Kidney (tissue), 14 donors: ENCODE results near the gene KLK10. TPM values are rescaled to one million over a fixed set of nuclear protein-coding genes. Genes with fewer than 3 reads are reported as not detected.
A peak's percentile ranks its signal among the peaks of the same experiment; 100 is the strongest.

Experiments used
- DNase-seq, 5 donors: peaks; one replicate each; pipeline ENCODE4 v3.0.0-alpha.2; 2013 to 2020
- FAIRE-seq: peaks from 2 replicates; lab custom pipeline; 2012; peaks lifted over from hg19 to GRCh38; lab: Jason Lieb, UNC
- H3K27ac ChIP-seq, 2 donors: one replicate each; pipeline ENCODE4 v1.7.0; 2013; ENCODE audit warnings: low read depth in 2 of 2, low read length in 2 of 2, inconsistent platforms in 1 of 2
- H3K27me3 ChIP-seq: one replicate; pipeline ENCODE4 v1.7.1; 2013; ENCODE audit warnings: low read length, inconsistent platforms; ENCODE audit not compliant: control insufficient read depth, insufficient read depth
- H3K36me3 ChIP-seq, 3 donors: one replicate each; pipeline versions ENCODE4 v1.7.0 to v1.7.1; 2013; ENCODE audit warnings: low read length in 3 of 3, control low read depth in 1 of 3, inconsistent platforms in 1 of 3; ENCODE audit not compliant: insufficient read depth in 3 of 3, control insufficient read depth in 2 of 3
- H3K4me1 ChIP-seq, 3 donors: one replicate each; pipeline versions ENCODE4 v1.7.0 to v1.7.1; 2013; ENCODE audit warnings: low read length in 3 of 3, inconsistent platforms in 1 of 3, low read depth in 1 of 3; ENCODE audit not compliant: control insufficient read depth in 2 of 3, insufficient read depth in 2 of 3
- H3K4me3 ChIP-seq, 3 donors: one replicate each; pipeline versions ENCODE4 v1.7.0 to v1.8.1; 2013; ENCODE audit warnings: low read length in 3 of 3, control low read depth in 1 of 3, inconsistent platforms in 1 of 3
- H3K9ac ChIP-seq, 3 donors: one replicate each; pipeline versions ENCODE4 v1.7.0 to v1.7.1; 2013; ENCODE audit warnings: low read length in 3 of 3, control low read depth in 1 of 3, inconsistent platforms in 1 of 3
- H3K9me3 ChIP-seq, 3 donors: one replicate each; pipeline versions ENCODE4 v1.7.0 to v1.7.1; 2013; ENCODE audit warnings: low read length in 3 of 3, control low read depth in 1 of 3, inconsistent platforms in 1 of 3; ENCODE audit not compliant: control insufficient read depth in 2 of 3, insufficient read depth in 1 of 3
- CTCF ChIP-seq: IDR thresholded peaks from 3 replicates; pipeline ENCODE4 v1.5.1; 2012; ENCODE audit warnings: mild to moderate bottlenecking, moderate library complexity, borderline replicate concordance; ENCODE audit not compliant: insufficient read depth; ENCODE audit errors: extremely low read depth
- intact Hi-C: fragments of 100-400 bp; cut with DNase I; formaldehyde crosslinking; loops from one replicate; pipeline ENCODE4 v1.11.1; 2022
- polyA plus RNA-seq: library from polyadenylated mRNA; stranded (reverse); fragments of 350-450 nt; fragmentation: Illumina TruSeq; extraction: RNeasy Lipid Tissue Mini Kit (QIAGEN cat#74804); gene quantifications from one replicate; pipeline ENCODE4 v1.2.3, GENCODE V29; 2014; ENCODE audit warnings: low read depth, low replicate concordance; ENCODE audit not compliant: insufficient read depth
- total RNA-seq: library from RNA; stranded (reverse); fragmentation: NEBNext Ultra II Directional; extraction: Animal tissue kit (Norgen Biotek cat#: 25700); gene quantifications from one replicate; pipeline ENCODE4 v1.2.1, GENCODE V29; 2021
- donor health status: control.
- donor health status: control.
- donor health status: control.
- donor health status: control.
- donor health status: control.
- donor health status: DM: yes; HTN: yes; CAD: no.
- donor health status: Normal renal cell carcinoma (clear cell type).

The KLK10 gene
- total and polyA plus RNA-seq, 2 donors from 2014 or later, result 0.63 TPM; not detected in 1

- Histone ChIP-seq H3K4me3 (no peak overlapping the region), H3K9me3 (no peaks in the 10 kb centered on the region), H3K36me3 (no peaks in the 10 kb centered on the region), H3K27ac (no peak overlapping the region), H3K4me1 (no peaks in the 10 kb centered on the region), H3K27me3 (peaks cover 8% of the 10 kb centered on the region), H3K9ac (no peak overlapping the region)
- peak in 3 of 5 donors; percentile 19 to 50 (median 33) for DNase-seq
- TF ChIP-seq CTCF, result no peak
- intact Hi-C loops, result no loop called here
- FAIRE-seq, result no peak
Measured at GRCh38 chr19:51018745-51019543, 565 bp downstream of the KLK10 start.

GRCh38 chr19:51016798-51017683 is 2.5 kb downstream of the KLK10 start:
- FAIRE-seq (no peak), DNase-seq (peak in 4 of 5 donors; percentile 82 to 85 (median 84))
- no peak overlapping the region for H3K4me3 ChIP-seq
- H3K36me3 ChIP-seq, result no peaks in the 10 kb centered on the region
- peak; percentile 17 for TF ChIP-seq CTCF
- H3K9me3 ChIP-seq, result no peaks in the 10 kb centered on the region
- intact Hi-C loops, result no loop called here
- no peak overlapping the region for H3K27ac ChIP-seq
- H3K4me1 ChIP-seq, result no peaks in the 10 kb centered on the region
- peaks cover 8% of the 10 kb centered on the region for H3K27me3 ChIP-seq
- H3K9ac ChIP-seq, result no peak overlapping the region

- no peak overlapping the region for H3K4me3 ChIP-seq
- no peaks in the 10 kb centered on the region for H3K9me3 ChIP-seq
- H3K4me1 ChIP-seq, result no peaks in the 10 kb centered on the region
- H3K27ac ChIP-seq, result no peak overlapping the region
- H3K27me3 ChIP-seq, result peaks cover 8% of the 10 kb centered on the region
- H3K36me3 ChIP-seq, result no peaks in the 10 kb centered on the region
- no peak overlapping the region for H3K9ac ChIP-seq
- intact Hi-C loops, result no loop called here
- DNase-seq (no peak), FAIRE-seq (no peak)
- no peak for TF ChIP-seq CTCF
Measured at GRCh38 chr19:51015691-51016267, 3.7 kb downstream of the KLK10 start.
